Nucleus accumbens (tissue), 56 donors: ENCODE data around the gene EXOSC7.
"Not testable (repeated sequence)": the region's sequence is repeated elsewhere in the genome, so short reads cannot be mapped to it uniquely, and the experiment has no call there.

Experiments used
- DNase-seq, 56 donors: peaks; one replicate each; lab custom pipeline; 2025; lab: John Stamatoyannopoulos, UW

Gene EXOSC7

GRCh38 chr3:44961888-44962287 lies 14.2 kb upstream of the EXOSC7 start:
- no peak for DNase-seq

GRCh38 chr3:44962621-44963393 lies 13.2 kb upstream of the EXOSC7 start:
- DNase-seq = no peak

GRCh38 chr3:44963571-44964325 lies 12.3 kb upstream of the EXOSC7 start:
- no peak for DNase-seq

GRCh38 chr3:44965165-44965564 lies 10.9 kb upstream of the EXOSC7 start:
- no peak for DNase-seq

GRCh38 chr3:44966795-44967278 lies 9.2 kb upstream of the EXOSC7 start:
- no peak for DNase-seq

- no peak for DNase-seq
Observed at GRCh38 chr3:44968447-44968858, 7.6 kb upstream of the EXOSC7 start.

- no peak for DNase-seq
Observed at GRCh38 chr3:44969154-44969827, 6.8 kb upstream of the EXOSC7 start.

GRCh38 chr3:44969828-44970179 lies 6.2 kb upstream of the EXOSC7 start:
- DNase-seq = no peak

GRCh38 chr3:44970926-44971490 lies 5.0 kb upstream of the EXOSC7 start:
- DNase-seq = no peak

- DNase-seq = no peak
Observed at GRCh38 chr3:44974416-44974815, 1.6 kb upstream of the EXOSC7 start.

GRCh38 chr3:44981220-44981619 lies 5.2 kb downstream of the EXOSC7 start:
- DNase-seq = no peak

- DNase-seq = no peak
Observed at GRCh38 chr3:44981751-44982150, 5.7 kb downstream of the EXOSC7 start.

- no peak for DNase-seq
Observed at GRCh38 chr3:44982817-44983216, 6.8 kb downstream of the EXOSC7 start.

GRCh38 chr3:44983484-44983941 lies 7.5 kb downstream of the EXOSC7 start:
- no peak for DNase-seq

- DNase-seq = no peak
Observed at GRCh38 chr3:44984335-44984734, 8.3 kb downstream of the EXOSC7 start.

GRCh38 chr3:44986330-44986729 lies 10.3 kb downstream of the EXOSC7 start:
- DNase-seq = not testable (repeated sequence)

- DNase-seq = no peak
Observed at GRCh38 chr3:44987332-44987731, 11.3 kb downstream of the EXOSC7 start.

- no peak for DNase-seq
Observed at GRCh38 chr3:44988073-44988472, 12.0 kb downstream of the EXOSC7 start.

- no peak for DNase-seq
Observed at GRCh38 chr3:44989141-44989540, 13.1 kb downstream of the EXOSC7 start.

GRCh38 chr3:44989636-44990373 lies 13.8 kb downstream of the EXOSC7 start:
- DNase-seq = no peak
